A549 (cell line): Measurements from ENCODE around the gene TRIM10. TPM values are rescaled to one million over a fixed set of nuclear protein-coding genes. Genes with fewer than 3 reads are reported as not detected.

Experiments used
- ATAC-seq, 2 experiments: fragments of 200-7000 bp in 1 of 2; fragments of >200 bp in 1 of 2; cut with Nextera tagmentation in 1 of 2; cut with Tn5 transposase in 1 of 2; 3 replicates each; pipeline versions ENCODE4 v1.8.0 to v1.9.1; 2018 to 2020; ENCODE audit warnings: mild to moderate bottlenecking in 1 of 2, moderate library complexity in 1 of 2
- CTCF ChIA-PET: fragments of 300-600 bp; sonication (Branson Sonifier 250); formaldehyde crosslinking; extraction: SDS; loops from one replicate; lab custom pipeline; 2021; ENCODE audit warnings: antibody characterized with exemption, inconsistent platforms; lab: Yijun Ruan, JAX
- POLR2A ChIA-PET: fragments of 350-600 bp; formaldehyde crosslinking; extraction: SDS; loops from one replicate; lab custom pipeline; 2021; ENCODE audit warnings: antibody characterized with exemption, inconsistent platforms; lab: Yijun Ruan, JAX
- DNase-seq, 2 experiments: peaks; one replicate each; pipeline versions ENCODE4 v3.0.0 to v3.0.0-alpha.2; 2011 to 2016; ENCODE audit warnings: low read depth in 1 of 2, low spot score in 1 of 2
- FAIRE-seq: peaks from 2 replicates; lab custom pipeline; 2011; peaks lifted over from hg19 to GRCh38; lab: Jason Lieb, UNC
- H3K27ac ChIP-seq, 2 experiments: fragments of >200 bp; sonication (Bioruptor Twin); formaldehyde crosslinking; 3 replicates each; pipeline ENCODE4 v1.5.1; 2016 to 2017
- H3K4me1 ChIP-seq: fragments of >200 bp; sonication (Bioruptor Twin); formaldehyde crosslinking; 3 replicates; pipeline ENCODE4 v1.6.1; 2016
- H3K4me2 ChIP-seq: fragments of >200 bp; sonication (Bioruptor Twin); formaldehyde crosslinking; 3 replicates; pipeline ENCODE4 v1.6.1; 2016
- H3K4me3 ChIP-seq: fragments of >200 bp; sonication (Bioruptor Twin); formaldehyde crosslinking; 3 replicates; pipeline ENCODE4 v1.5.1; 2016
- H3K9me3 ChIP-seq: fragments of >200 bp; sonication (Bioruptor Twin); formaldehyde crosslinking; 3 replicates; pipeline ENCODE4 v1.6.1; 2016
- BHLHE40 ChIP-seq: IDR thresholded peaks from 2 replicates; pipeline ENCODE4 v1.6.1; 2012; ENCODE audit warnings: low read depth, low read length, inconsistent platforms
- CEBPB ChIP-seq, 2 experiments: fragments of >200 bp in 1 of 2; sonication (Bioruptor Twin) in 1 of 2; formaldehyde crosslinking in 1 of 2; IDR thresholded peaks; 2 replicates each; pipeline ENCODE4 v1.6.1; 2012 to 2016
- EP300 ChIP-seq, 2 experiments: fragments of >200 bp; sonication (Bioruptor Twin); formaldehyde crosslinking; IDR thresholded peaks; 2 replicates in 1 of 2; 3 replicates in 1 of 2; pipeline ENCODE4 v1.6.1; 2016 to 2017
- HOXA7 ChIP-seq: fragments of 250-450 bp; sonication (Bioruptor Pico); IDR thresholded peaks from 2 replicates; pipeline ENCODE4 v1.5.0; 2020; ENCODE audit warnings: mild to moderate bottlenecking, moderate library complexity
- KDM1A ChIP-seq: fragments of 200-600 bp; sonication (generic); IDR thresholded peaks from 2 replicates; pipeline ENCODE4 v1.6.1; 2016; ENCODE audit warnings: low read depth, mild to moderate bottlenecking
- KDM5A ChIP-seq: fragments of 200-600 bp; sonication (generic); IDR thresholded peaks from 2 replicates; pipeline ENCODE4 v1.6.1; 2016; ENCODE audit warnings: antibody characterized with exemption, mild to moderate bottlenecking
- MAFK ChIP-seq: fragments of 450-650 bp; IDR thresholded peaks from 2 replicates; pipeline ENCODE4 v1.6.1; 2014; ENCODE audit not compliant: partially characterized antibody
- MYC ChIP-seq: IDR thresholded peaks from 2 replicates; pipeline ENCODE4 v1.6.1; 2012; ENCODE audit warnings: mild to moderate bottlenecking, inconsistent platforms, low read length, improper control_type of control experiment, borderline replicate concordance
- NR3C1 ChIP-seq: fragments of >200 bp; sonication (Bioruptor Twin); formaldehyde crosslinking; IDR thresholded peaks from 3 replicates; pipeline ENCODE4 v1.6.1; 2017
- PBX3 ChIP-seq: IDR thresholded peaks from 2 replicates; pipeline ENCODE4 v1.6.1; 2012
- RARB ChIP-seq: fragments of 250-450 bp; sonication (Bioruptor Pico); IDR thresholded peaks from 2 replicates; pipeline ENCODE4 v1.8.0; 2021; ENCODE audit warnings: mild to moderate bottlenecking, moderate library complexity
- RFX5 ChIP-seq: fragments of 450-650 bp; IDR thresholded peaks from 2 replicates; pipeline ENCODE4 v1.7.1; 2014; ENCODE audit warnings: antibody characterized with exemption, mild to moderate bottlenecking, moderate library complexity
- SMC3 ChIP-seq: fragments of >200 bp; sonication (Bioruptor Twin); formaldehyde crosslinking; IDR thresholded peaks from 3 replicates; pipeline ENCODE4 v1.6.1; 2018; ENCODE audit warnings: inconsistent platforms
- TFCP2L1 ChIP-seq: fragments of 250-450 bp; sonication (Bioruptor Pico); IDR thresholded peaks from 2 replicates; pipeline ENCODE4 v1.5.0; 2021; ENCODE audit warnings: mild to moderate bottlenecking
- WGBS: methylation state at CpG from one replicate; pipeline ENCODE4 v1.1.6; 2017; ENCODE audit errors: missing lambda C conversion rate; 5-methylcytosine and 5-hydroxymethylcytosine counted together
- polyA plus RNA-seq, 4 experiments: library from polyadenylated mRNA; depleted of rRNA in 3 of 4; stranded (reverse); fragments of >200 nt; fragmentation: RNase III in 1 of 4; extraction: RNeasy Plus Mini Kit Qiagen cat#74134 plus additional on column Dnase treatment in 1 of 4; gene quantifications; 2 replicates in 3 of 4; 3 replicates in 1 of 4; pipeline ENCODE4 v1.2.3, GENCODE V29; 2011 to 2017
- TF ChIP-seq, protein P1 (sequence below): fragments of 250-450 bp; sonication (Bioruptor Pico); IDR thresholded peaks from 2 replicates; pipeline ENCODE4 v1.5.0; 2021; ENCODE audit warnings: mild to moderate bottlenecking, moderate library complexity, borderline replicate concordance
- TF ChIP-seq, protein P2 (sequence below): fragments of 150-350 bp; IDR thresholded peaks from 2 replicates; pipeline ENCODE4 v1.6.1; 2014; ENCODE audit warnings: low read depth, mild to moderate bottlenecking, low read length
- TF ChIP-seq, protein P3 (sequence below): fragments of >200 bp; sonication (Bioruptor Twin); formaldehyde crosslinking; IDR thresholded peaks from 3 replicates; pipeline ENCODE4 v1.6.1; 2016

TRIM10 gene
- polyA plus RNA-seq, 2 of the 4 experiments (the other 2 are of a cell fraction) = 0.03 to 0.12 TPM

DNA sequence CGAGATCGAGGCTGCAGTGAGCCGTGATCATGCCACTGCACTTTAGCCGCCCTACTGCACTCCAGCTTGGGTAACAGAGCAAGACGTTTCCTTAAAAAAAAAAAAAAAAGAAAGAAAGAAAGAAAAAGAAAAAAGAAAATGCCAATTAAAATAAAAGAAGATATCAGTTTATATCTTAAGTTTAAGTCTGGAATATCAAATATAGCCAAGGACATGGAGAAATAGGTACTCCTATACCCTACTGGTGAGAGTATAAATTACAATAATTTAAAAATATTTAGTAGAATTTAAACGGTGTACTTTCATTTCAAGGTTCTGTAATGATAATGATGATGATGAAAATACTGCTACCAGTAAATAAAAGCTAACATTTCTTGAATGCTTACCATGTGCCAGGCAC, 44.3 kb downstream of the TRIM10 start:
- DNase-seq = no peak
- Histone ChIP-seq H3K4me1 (peaks cover 36% of the 10 kb centered on the region), H3K4me3 (no peak overlapping the region), H3K27ac (no peak overlapping the region), H3K9me3 (no peaks in the 10 kb centered on the region), H3K4me2 (no peak overlapping the region)
- 76% methylated on average over 6 of the region's 6 CpGs for WGBS
- no peak for ATAC-seq
- TF ChIP-seq HOXA7 (no peak), TFCP2L1 (CRISPR knock-in tag) (no peak), MAFK (no peak), KDM5A (no peak), KDM1A (no peak), NR3C1 (no peak), RARB (CRISPR knock-in tag) (no peak), SMC3 (no peak), BHLHE40 (no peak)
- FAIRE-seq = no peak
- ChIA-PET POLR2A (no interaction called here), CTCF (interaction anchor here (0.8 to 16.7 kb wide), 3 partner anchors 10 to 22 kb away, joined by 3 to 353 read pairs (median 4); partner anchors contain the start of gene TRIM40)

- Histone ChIP-seq H3K4me1 (peaks cover 34% of the 10 kb centered on the region), H3K4me2 (peak overlapping the region; percentile 79), H3K27ac (peak overlapping the region; percentile 58 to 73; a peak in 5 of 6 replicates), H3K4me3 (no peak overlapping the region), H3K9me3 (no peaks in the 10 kb centered on the region)
- TF ChIP-seq KDM1A = no peak
- no peak for TF ChIP-seq RFX5
- TF ChIP-seq PBX3 = no peak
- no peak for TF ChIP-seq TFCP2L1 (CRISPR knock-in tag)
- TF ChIP-seq MYC = no peak
- TF ChIP-seq, protein P1, sequence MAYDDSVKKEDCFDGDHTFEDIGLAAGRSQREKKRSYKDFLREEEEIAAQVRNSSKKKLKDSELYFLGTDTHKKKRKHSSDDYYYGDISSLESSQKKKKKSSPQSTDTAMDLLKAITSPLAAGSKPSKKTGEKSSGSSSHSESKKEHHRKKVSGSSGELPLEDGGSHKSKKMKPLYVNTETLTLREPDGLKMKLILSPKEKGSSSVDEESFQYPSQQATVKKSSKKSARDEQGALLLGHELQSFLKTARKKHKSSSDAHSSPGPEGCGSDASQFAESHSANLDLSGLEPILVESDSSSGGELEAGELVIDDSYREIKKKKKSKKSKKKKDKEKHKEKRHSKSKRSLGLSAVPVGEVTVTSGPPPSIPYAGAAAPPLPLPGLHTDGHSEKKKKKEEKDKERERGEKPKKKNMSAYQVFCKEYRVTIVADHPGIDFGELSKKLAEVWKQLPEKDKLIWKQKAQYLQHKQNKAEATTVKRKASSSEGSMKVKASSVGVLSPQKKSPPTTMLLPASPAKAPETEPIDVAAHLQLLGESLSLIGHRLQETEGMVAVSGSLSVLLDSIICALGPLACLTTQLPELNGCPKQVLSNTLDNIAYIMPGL = no peak
- TF ChIP-seq, protein P2, sequence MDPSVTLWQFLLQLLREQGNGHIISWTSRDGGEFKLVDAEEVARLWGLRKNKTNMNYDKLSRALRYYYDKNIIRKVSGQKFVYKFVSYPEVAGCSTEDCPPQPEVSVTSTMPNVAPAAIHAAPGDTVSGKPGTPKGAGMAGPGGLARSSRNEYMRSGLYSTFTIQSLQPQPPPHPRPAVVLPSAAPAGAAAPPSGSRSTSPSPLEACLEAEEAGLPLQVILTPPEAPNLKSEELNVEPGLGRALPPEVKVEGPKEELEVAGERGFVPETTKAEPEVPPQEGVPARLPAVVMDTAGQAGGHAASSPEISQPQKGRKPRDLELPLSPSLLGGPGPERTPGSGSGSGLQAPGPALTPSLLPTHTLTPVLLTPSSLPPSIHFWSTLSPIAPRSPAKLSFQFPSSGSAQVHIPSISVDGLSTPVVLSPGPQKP = no peak
- TF ChIP-seq RARB (CRISPR knock-in tag) = no peak
- TF ChIP-seq EP300 (IDR thresholded peaks at IDR 0.05) = no peak
- TF ChIP-seq, protein P3, sequence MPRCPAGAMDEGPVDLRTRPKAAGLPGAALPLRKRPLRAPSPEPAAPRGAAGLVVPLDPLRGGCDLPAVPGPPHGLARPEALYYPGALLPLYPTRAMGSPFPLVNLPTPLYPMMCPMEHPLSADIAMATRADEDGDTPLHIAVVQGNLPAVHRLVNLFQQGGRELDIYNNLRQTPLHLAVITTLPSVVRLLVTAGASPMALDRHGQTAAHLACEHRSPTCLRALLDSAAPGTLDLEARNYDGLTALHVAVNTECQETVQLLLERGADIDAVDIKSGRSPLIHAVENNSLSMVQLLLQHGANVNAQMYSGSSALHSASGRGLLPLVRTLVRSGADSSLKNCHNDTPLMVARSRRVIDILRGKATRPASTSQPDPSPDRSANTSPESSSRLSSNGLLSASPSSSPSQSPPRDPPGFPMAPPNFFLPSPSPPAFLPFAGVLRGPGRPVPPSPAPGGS = no peak
- TF ChIP-seq SMC3 = no peak
- ATAC-seq (peak in 1 of 2 experiments; percentile 24; a peak in 1 of 6 replicates), FAIRE-seq (no peak), DNase-seq (no peak)
- POLR2A ChIA-PET = no interaction called here
- WGBS = 39% methylated on average over 1 of the region's 1 CpG
- CTCF ChIA-PET = interaction anchor here (3.6 to 16.7 kb wide), 2 partner anchors 11 to 16 kb away, joined by 21 to 353 read pairs; partner anchors contain the start of gene TRIM40
Measured at GRCh38 chr6:30113841-30114240, 47.2 kb downstream of the TRIM10 start.

DNA sequence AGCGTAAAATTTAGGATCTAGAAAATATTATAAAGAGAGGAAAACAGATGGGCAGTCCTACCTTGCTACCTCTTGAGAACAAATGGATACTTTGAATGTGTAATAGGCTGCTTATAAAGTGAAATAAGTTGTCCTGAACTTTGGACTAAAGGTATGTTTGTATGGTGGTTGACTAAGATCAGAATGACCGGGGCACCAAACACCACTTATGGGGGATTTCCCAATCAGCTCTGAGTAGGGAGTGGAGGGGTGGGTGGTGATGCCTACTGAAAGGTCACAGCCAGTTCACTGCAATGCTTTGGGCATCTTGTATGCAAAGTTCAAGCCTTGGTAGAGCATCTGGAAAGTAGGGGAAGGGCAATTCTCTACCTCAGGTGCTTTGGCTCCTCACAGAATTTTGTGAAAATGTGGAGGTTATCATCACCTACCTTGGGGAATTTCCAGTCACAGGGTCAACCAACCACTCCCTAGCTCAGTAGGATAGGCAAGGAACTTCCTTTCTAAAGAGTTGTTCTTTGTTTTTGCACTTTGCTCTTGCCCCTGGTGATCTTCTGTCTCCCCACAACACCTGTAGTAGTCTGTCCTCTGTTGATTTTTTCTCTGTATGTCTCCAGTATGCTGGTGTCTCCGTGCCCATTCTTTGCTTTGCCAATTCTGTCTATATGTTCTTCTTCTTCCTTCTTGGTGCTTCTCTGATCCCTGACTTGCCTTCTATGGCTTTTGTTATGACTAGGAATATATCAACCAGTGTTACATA, 47.8 kb downstream of the TRIM10 start, which contains the start of gene TRIM31:
TRIM31 (minus strand) TSS at position 88 of the 757 bp plus-strand sequence. CDS start 285 bp downstream, outside the sequence.
- Histone ChIP-seq H3K4me3 (peak within 1 kb of the TSS; percentile 17; the same call in 2 of the 3 replicates), H3K4me1 (peaks cover 29% of the 10 kb centered on the region), H3K27ac (peak within 1 kb of the TSS; percentile 58 to 73), H3K9me3 (no peaks in the 10 kb centered on the region), H3K4me2 (peak within 1 kb of the TSS; percentile 79)
- POLR2A ChIA-PET = no interaction called here
- DNase-seq = peak in 1 of 2 experiments; percentile 37
- CTCF ChIA-PET = interaction anchor here (3.6 to 16.7 kb wide), 2 partner anchors 10 to 17 kb away, joined by 21 to 353 read pairs; partner anchors contain the start of gene TRIM40
- TF ChIP-seq CEBPB (IDR thresholded peaks at IDR 0.05) = 0 out of 4 replicates have a peak, but pooled peaks of 1 of the 2 experiments have one; percentile 29
- no peak for TF ChIP-seq SMC3
- 37% methylated on average over 3 of the region's 3 CpGs for WGBS
- FAIRE-seq = no peak
- ATAC-seq = peak; percentile 54 to 85; a peak in 5 of 6 replicates
